CD4-positive, alpha-beta T cell treated with Interferon gamma for 1 hour (primary cell): ENCODE data around the gene RNU7-1.
"Not testable (repeated sequence)": the region's sequence is repeated elsewhere in the genome, so short reads cannot be mapped to it uniquely, and the experiment has no call there.

ENCODE experiments used
- DNase-seq: peaks from one replicate; pipeline ENCODE4 v3.0.0-alpha.2; 2020

Gene RNU7-1

DNA sequence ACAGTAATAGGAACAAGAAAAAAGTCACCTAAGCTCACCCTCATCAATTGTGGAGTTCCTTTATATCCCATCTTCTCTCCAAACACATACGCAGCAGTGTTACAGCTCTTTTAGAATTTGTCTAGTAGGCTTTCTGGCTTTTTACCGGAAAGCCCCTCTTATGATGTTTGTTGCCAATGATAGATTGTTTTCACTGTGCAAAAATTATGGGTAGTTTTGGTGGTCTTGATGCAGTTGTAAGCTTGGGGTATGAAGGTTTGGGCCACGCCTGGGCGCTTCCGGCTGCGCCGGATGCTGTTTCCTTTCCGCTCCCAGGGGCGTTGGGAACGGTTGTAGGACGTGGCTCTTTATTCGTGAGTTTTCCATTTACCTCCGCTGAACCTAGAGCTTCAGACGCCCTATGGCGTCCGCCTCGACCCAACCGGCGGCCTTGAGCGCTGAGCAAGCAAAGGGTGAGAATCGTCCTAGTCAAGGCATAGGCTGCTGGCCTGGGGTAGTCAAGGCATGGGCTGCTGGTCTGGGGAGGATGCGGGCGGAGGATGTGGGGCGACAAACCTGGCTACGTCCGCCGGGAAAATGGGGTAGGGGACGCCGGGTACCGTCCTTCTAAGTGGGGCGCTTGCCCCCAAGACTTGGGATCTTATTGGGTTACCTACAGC, at the start of gene RNU7-1, which contains the start of gene C12orf57:
Gene RNU7-1, plus strand, starts transcription at position 95 of the 659 bp plus-strand sequence.
Gene C12orf57, plus strand, starts transcription at position 301 of the 659 bp plus-strand sequence. Its CDS starts 100 bp downstream, at position 401.
- peak; percentile 88 for DNase-seq

- DNase-seq: no peak
Observed at GRCh38 chr12:6894321-6894720, 49.3 kb upstream of the RNU7-1 start.

DNA sequence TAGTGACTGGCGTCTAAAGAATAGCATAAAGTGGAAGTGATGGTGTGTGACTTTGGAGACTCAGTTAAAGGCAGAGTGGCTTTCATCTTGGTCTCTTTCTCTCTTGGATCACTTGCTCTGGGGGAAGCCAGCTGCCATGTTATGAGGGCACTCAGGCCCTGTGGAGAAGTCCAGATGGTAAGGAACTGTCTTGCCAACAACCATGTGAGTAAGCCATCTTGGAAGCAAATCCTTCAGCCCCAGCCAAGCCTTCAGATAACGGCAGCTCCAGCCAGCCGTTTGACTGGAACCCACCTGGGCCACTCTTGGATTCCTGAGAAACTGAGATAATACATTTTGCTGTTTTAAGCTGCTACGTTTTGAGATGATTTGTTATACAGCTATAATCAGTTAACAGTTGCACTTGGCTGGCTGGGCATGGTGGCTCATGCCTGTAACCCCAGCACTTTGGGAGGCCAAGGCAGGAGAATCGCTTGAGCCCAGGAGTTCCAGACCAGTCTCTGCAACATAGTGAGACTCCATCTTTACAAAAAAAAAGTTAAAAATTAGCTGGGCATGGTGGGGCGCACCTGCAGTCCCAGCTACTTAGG, 46.7 kb upstream of the RNU7-1 start:
- DNase-seq: no peak

GRCh38 chr12:6899427-6899826, 44.2 kb upstream of the RNU7-1 start:
- no peak for DNase-seq

- DNase-seq: peak; percentile 62
Observed at GRCh38 chr12:6899837-6900519, 43.6 kb upstream of the RNU7-1 start.

DNA sequence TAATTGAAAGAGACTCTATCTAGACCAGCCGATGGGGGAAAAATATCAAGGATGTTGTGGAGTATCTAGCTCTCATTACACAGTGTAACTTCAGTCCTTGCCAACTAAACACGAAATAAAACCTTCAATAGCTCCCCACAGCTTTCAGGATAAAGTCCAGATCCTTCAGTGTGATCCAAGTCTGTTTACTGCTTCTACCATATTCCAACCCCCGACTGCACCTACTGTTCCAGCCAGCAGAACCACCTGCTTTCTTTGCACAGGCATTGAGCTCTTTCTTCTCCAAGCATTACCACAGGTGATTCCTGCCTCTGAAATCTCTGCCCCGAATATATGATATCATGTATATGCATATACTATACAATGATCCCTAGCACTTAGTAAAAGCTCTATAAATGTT, 41.2 kb upstream of the RNU7-1 start:
- DNase-seq: no peak

GRCh38 chr12:6903722-6904121, 39.9 kb upstream of the RNU7-1 start:
- DNase-seq: no peak

- DNase-seq: peak; percentile 99
Observed at GRCh38 chr12:6904280-6905276, 39.0 kb upstream of the RNU7-1 start, which contains the start of gene LRRC23. TSS of gene LRRC23 (plus strand) at chr12:6904822. CDS start at chr12:6905634, 812 bp downstream.

DNA sequence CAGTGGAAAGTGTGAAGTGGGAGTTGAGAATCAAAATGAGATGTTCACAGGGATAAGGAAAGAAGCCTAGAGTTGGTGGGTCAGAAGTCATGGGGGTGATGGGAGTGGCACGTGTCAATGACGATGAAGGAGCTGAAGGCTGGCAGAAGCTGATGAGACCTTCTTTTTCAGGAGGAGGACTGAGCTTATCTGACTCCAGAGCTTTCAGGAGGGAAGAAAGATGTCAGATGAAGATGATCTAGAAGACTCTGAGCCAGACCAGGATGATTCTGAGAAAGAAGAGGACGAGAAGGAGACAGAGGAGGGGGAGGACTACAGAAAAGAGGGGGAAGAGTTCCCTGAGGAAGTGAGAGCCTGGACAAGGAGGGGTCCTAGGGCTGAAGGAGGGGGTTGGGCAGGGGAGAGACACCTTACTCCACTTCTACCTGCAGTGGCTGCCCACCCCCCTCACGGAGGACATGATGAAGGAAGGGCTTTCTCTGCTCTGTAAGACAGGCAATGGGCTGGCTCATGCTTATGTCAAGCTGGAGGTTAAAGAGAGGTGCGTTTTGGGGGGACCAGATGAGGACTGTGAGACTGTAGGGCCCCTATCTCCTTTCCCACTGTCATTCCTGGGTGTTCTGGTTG, 38.1 kb upstream of the RNU7-1 start:
- no peak for DNase-seq

DNA sequence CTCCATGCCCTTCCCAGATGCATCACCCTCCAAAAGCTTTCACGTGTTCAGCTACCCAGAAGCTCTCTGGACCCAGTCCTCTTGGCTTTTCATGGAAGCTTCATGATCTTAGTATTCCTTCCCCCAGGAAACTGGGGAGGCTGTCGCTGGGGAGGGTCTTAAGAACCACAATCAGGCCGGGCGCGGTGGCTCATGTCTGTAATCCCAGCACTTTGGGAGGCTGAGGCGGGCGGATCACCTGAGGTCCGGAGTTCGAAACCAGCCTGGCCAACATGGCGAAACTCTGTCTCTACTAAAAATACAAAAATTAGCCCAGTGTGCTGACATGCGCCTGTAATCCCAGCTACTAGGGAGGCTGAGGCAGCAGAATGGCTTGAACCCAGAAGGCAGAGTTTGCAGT, 35.5 kb upstream of the RNU7-1 start:
- DNase-seq: not testable (repeated sequence)

DNA sequence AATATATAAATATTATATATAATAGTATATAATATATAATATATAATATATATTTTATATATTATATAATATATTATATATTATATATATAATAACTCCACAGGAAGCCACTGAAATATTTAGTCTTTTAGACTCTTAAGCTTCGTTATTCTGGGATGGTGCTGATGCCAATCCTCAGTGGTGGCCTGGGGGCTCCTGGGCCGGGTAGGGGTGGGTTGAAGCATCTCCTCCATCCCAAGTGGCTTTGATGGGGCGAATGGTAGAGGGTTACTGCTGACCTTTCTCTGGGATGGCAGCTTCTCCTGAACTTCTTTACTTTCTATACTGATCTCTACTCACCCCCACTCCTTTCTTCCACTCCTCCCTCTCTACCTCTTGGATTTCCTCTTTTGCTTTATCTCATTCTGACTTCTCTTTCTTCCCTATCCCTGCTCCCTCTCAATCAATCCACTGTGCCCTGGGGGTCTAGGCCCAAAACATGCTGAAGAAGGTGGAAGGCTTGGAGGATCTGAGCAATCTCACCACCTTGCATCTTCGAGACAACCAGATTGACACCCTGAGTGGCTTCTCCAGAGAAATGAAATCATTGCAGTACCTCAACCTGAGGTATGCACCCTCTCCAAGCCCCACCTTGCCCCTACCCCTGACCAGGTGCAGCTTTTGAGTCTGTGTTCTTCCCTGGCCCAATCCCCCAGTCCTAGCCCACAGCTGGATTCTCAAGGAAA, 34.0 kb upstream of the RNU7-1 start:
- DNase-seq: no peak

- no peak for DNase-seq
Observed at GRCh38 chr12:6912164-6912935, 31.3 kb upstream of the RNU7-1 start.

- peak; percentile 85 for DNase-seq
Observed at GRCh38 chr12:6914246-6914946, 29.2 kb upstream of the RNU7-1 start, which contains the start of gene ENO2. TSS of gene ENO2 (plus strand) at chr12:6914580. CDS start at chr12:6915833, 1,253 bp downstream.

DNA sequence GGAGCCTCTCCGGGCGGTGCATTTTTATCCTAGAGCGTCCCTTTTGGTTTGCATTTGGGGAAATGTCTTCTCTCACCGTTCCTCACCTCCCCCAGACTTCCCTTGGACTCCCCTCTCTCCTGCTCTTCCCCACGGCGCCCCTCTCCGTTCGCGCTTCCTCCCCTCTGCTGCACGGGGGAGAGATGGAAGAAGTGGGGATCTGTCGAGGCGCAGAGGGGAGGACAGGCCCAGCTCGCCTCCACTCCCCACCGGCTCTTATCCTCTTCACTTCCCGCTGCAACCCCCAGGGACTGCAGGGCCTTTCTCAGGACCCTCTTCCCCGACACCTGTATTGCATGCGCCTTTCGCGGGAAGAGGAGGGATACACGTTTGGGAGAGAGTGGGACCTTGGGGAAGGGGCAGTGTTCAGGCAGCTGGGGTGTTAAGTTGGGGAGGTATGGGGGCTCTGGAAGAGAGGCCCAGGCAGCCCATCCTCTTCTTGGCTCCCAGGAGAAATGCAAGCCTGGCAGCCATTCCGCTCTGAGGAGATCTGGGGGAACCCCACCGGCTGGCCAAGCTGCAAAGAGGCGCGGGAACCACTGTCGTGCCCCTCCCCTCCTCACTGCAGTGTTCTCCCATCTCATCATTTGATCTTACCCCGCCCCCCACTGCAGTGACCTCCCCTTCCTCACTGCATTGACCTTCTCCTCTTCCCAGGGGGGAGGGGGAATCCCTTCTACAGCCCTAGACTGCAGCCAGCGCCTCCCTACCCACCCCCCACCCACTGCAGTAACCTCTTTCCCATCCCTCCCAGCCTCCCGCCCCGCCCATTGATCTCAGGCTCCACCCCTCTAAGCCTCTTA, 28.4 kb upstream of the RNU7-1 start:
- DNase-seq: no peak

GRCh38 chr12:6915789-6916285, 27.8 kb upstream of the RNU7-1 start:
- no peak for DNase-seq

DNA sequence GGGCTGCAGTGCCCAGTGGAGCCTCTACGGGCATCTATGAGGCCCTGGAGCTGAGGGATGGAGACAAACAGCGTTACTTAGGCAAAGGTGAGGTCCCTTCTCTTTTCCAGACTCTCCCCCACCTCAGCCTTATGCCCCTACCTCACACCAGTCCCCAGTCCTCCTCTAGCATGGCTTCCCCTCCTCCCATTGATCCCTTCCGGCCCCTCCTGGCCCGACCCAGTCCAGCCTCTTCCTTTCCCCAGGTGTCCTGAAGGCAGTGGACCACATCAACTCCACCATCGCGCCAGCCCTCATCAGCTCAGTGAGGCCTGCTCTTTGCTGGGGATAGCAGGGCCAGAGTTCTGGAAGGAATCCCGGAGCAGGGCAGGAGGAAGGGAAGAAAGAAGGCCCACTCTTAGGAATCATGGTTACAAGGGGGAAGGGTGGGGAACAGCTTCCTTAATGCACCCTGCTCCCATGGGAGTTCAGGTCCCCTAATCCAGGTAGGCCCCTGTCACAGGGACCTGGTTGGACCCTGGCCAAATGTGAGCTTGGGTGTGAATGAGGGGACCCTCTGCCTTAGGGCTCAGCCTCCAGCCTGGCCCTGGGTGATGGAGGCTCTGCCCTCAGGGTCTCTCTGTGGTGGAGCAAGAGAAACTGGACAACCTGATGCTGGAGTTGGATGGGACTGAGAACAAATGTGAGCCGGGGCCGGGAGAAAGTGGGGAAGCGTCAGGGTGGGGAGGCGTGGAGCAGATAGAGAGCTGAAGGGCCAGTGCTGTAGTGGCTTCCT, 27.0 kb upstream of the RNU7-1 start:
- DNase-seq: no peak

DNA sequence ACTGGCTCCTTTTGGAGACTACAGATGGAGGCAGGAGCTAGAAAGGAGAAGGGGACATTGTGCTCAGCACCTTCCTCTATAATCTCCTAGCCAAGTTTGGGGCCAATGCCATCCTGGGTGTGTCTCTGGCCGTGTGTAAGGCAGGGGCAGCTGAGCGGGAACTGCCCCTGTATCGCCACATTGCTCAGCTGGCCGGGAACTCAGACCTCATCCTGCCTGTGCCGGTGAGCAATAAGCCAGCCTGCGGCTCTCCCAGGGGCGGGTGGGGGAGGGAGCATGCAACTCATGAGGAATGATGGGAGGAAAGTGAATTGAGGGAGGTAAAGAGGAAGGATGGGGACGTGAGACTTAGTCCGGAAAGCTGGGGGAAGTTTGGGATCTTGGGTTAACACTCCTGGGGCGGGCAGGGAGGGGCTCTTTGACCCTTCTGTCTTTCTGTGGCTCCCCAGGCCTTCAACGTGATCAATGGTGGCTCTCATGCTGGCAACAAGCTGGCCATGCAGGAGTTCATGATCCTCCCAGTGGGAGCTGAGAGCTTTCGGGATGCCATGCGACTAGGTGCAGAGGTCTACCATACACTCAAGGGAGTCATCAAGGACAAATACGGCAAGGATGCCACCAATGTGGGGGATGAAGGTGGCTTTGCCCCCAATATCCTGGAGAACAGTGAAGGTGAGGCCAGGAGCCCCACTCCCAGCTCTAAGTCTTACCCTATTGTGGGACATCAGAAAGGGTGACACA, 26.0 kb upstream of the RNU7-1 start:
- DNase-seq: no peak
